ENCODE data around the gene PPP3CB. TPM values are rescaled to one million over a fixed set of nuclear protein-coding genes. Genes with fewer than 3 reads are reported as not detected.

Gene PPP3CB
- polyA plus RNA-seq, 4 donors, result 70.6 to 87.0 (median 71.7) TPM

- no peak for DNase-seq (ENCODE audit: low read depth in 4 of 4, low spot score in 3 of 4)
Observed at GRCh38 chr10:73485320-73485719, 10.5 kb downstream of the PPP3CB start.

GRCh38 chr10:73480158-73480557, 15.7 kb downstream of the PPP3CB start:
- DNase-seq (ENCODE audit: low read depth in 4 of 4, low spot score in 3 of 4), result no peak

- DNase-seq (ENCODE audit: low read depth in 4 of 4, low spot score in 3 of 4), result no peak
Observed at GRCh38 chr10:73478636-73479035, 17.2 kb downstream of the PPP3CB start.

GRCh38 chr10:73471226-73471625, 24.6 kb downstream of the PPP3CB start:
- no peak for DNase-seq (ENCODE audit: low read depth in 4 of 4, low spot score in 3 of 4)

- DNase-seq (ENCODE audit: low read depth in 4 of 4, low spot score in 3 of 4), result no peak
Observed at GRCh38 chr10:73469579-73469978, 26.2 kb downstream of the PPP3CB start.

GRCh38 chr10:73467206-73467605, 28.6 kb downstream of the PPP3CB start:
- no peak for DNase-seq (ENCODE audit: low read depth in 4 of 4, low spot score in 3 of 4)

GRCh38 chr10:73465978-73466726, 29.7 kb downstream of the PPP3CB start:
- DNase-seq (ENCODE audit: low read depth in 4 of 4, low spot score in 3 of 4), result no peak

- no peak for DNase-seq (ENCODE audit: low read depth in 4 of 4, low spot score in 3 of 4)
Observed at GRCh38 chr10:73460897-73461296, 34.9 kb downstream of the PPP3CB start.

- DNase-seq (ENCODE audit: low read depth in 4 of 4, low spot score in 3 of 4), result no peak
Observed at GRCh38 chr10:73459683-73460314, 36.0 kb downstream of the PPP3CB start.

GRCh38 chr10:73456187-73456890, 39.5 kb downstream of the PPP3CB start:
- no peak for DNase-seq (ENCODE audit: low read depth in 4 of 4, low spot score in 3 of 4)

GRCh38 chr10:73449113-73449512, 46.7 kb downstream of the PPP3CB start:
- no peak for DNase-seq (ENCODE audit: low read depth in 4 of 4, low spot score in 3 of 4)

- no peak for DNase-seq (ENCODE audit: low read depth in 4 of 4, low spot score in 3 of 4)
Observed at GRCh38 chr10:73448384-73448783, 47.4 kb downstream of the PPP3CB start.

- no peak for DNase-seq (ENCODE audit: low read depth in 4 of 4, low spot score in 3 of 4)
Observed at GRCh38 chr10:73446926-73447325, 48.9 kb downstream of the PPP3CB start.

GRCh38 chr10:73444457-73444856, 51.4 kb downstream of the PPP3CB start:
- DNase-seq (ENCODE audit: low read depth in 4 of 4, low spot score in 3 of 4), result no peak

GRCh38 chr10:73439605-73440312, 56.1 kb downstream of the PPP3CB start:
- no peak for DNase-seq (ENCODE audit: low read depth in 4 of 4, low spot score in 3 of 4)

GRCh38 chr10:73439055-73439454, 56.8 kb downstream of the PPP3CB start:
- DNase-seq (ENCODE audit: low read depth in 4 of 4, low spot score in 3 of 4), result no peak

- no peak for DNase-seq (ENCODE audit: low read depth in 4 of 4, low spot score in 3 of 4)
Observed at GRCh38 chr10:73433538-73433867, 62.3 kb downstream of the PPP3CB start, which contains the start of gene MSS51. Gene MSS51 (minus strand): TSS chr10:73433561. CDS start chr10:73428284, 5,277 bp downstream.

GRCh38 chr10:73432646-73433537, 62.9 kb downstream of the PPP3CB start:
- DNase-seq (ENCODE audit: low read depth in 4 of 4, low spot score in 3 of 4), result no peak

GRCh38 chr10:73426318-73426717, 69.5 kb downstream of the PPP3CB start:
- DNase-seq (ENCODE audit: low read depth in 4 of 4, low spot score in 3 of 4), result no peak

GRCh38 chr10:73424478-73424877, 71.3 kb downstream of the PPP3CB start:
- DNase-seq (ENCODE audit: low read depth in 4 of 4, low spot score in 3 of 4), result no peak

Measured in left renal pelvis (tissue), 4 donors.